ENCODE measurements around the gene LBR.

Gene LBR

GRCh38 chr1:225364439-225364838, 63.4 kb downstream of the LBR start:
- no peak for DNase-seq (ENCODE audit: low spot score)
- no peak overlapping the region for H3K4me3 ChIP-seq
- TF ChIP-seq CTCF (IDR thresholded peaks at IDR 0.05): no peak
- no peak overlapping the region for H3K27ac ChIP-seq

GRCh38 chr1:225362805-225363204, 65.0 kb downstream of the LBR start:
- Histone ChIP-seq H3K27ac (no peak overlapping the region), H3K4me3 (no peak overlapping the region)
- no peak for DNase-seq (ENCODE audit: low spot score)
- no peak for TF ChIP-seq CTCF (IDR thresholded peaks at IDR 0.05)

GRCh38 chr1:225361176-225361575, 66.7 kb downstream of the LBR start:
- no peak overlapping the region for H3K27ac ChIP-seq
- TF ChIP-seq CTCF (IDR thresholded peaks at IDR 0.05): no peak
- DNase-seq (ENCODE audit: low spot score): no peak
- no peak overlapping the region for H3K4me3 ChIP-seq

- no peak overlapping the region for H3K27ac ChIP-seq
- no peak for TF ChIP-seq CTCF (IDR thresholded peaks at IDR 0.05)
- no peak overlapping the region for H3K4me3 ChIP-seq
- no peak for DNase-seq (ENCODE audit: low spot score)
Measured at GRCh38 chr1:225360119-225360518, 67.7 kb downstream of the LBR start.

DNA sequence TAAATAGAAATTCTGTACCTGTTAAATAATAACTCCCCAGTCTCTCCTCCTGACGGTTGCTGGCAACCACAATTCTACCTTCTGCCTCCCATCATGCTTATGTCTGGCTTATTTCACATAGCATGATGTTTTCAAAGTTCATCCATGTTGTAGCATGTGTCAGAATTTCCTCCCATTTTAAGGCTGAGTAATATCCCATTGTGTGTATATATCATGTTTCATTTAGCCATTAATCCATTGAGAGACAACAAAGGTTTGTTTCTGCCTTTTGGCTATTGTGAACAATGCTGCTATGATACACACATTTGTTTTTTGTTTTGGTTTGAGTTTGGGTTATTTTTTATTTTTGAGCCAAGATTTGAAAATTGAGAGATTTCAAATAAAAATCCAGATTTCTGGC, 72.0 kb downstream of the LBR start:
- Histone ChIP-seq H3K27ac (no peak overlapping the region), H3K4me3 (no peak overlapping the region)
- TF ChIP-seq CTCF (IDR thresholded peaks at IDR 0.05): no peak
- no peak for DNase-seq (ENCODE audit: low spot score)

DNA sequence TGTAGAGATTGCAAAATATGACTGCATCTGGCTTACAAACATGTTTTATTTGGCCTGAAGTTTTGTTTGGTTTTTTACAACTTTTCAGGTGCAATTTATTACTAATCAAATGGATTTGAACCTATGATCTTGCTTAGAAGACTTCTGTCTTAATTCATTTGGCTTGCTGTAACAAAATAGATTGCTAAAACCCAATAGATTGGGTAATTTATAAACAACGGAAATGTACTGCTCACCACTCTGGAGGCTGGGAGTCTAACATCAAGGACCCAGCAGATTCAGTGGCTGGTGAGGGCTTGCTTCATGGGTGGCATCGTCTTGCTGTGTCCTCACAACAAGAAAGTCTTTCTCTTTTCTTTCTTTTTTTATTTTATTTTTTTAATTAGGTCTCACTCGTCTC, 72.9 kb downstream of the LBR start:
- no peak overlapping the region for H3K27ac ChIP-seq
- no peak overlapping the region for H3K4me3 ChIP-seq
- no peak for TF ChIP-seq CTCF (IDR thresholded peaks at IDR 0.05)
- no peak for DNase-seq (ENCODE audit: low spot score)

Data from coronary artery (tissue), 2 donors.